CD8-positive, alpha-beta memory T cell (primary cell): Measurements from ENCODE around the gene MYH9. TPM values are rescaled to one million over a fixed set of nuclear protein-coding genes. Genes with fewer than 3 reads are reported as not detected.
"Not testable (repeated sequence)": the region's sequence is repeated elsewhere in the genome, so short reads cannot be mapped to it uniquely, and the experiment has no call there.

Experiments used
- CTCF ChIA-PET: fragments of 350-600 bp; sonication (Branson Sonifier 250); formaldehyde crosslinking; loops from one replicate; lab custom pipeline; 2021; ENCODE audit warnings: antibody characterized with exemption; lab: Charles Lee
- POLR2A ChIA-PET: fragments of 350-600 bp; sonication (Branson Sonifier 250); formaldehyde crosslinking; loops from one replicate; lab custom pipeline; 2021; ENCODE audit warnings: antibody characterized with exemption; lab: Charles Lee
- DNase-seq, 5 donors: peaks; one replicate each; pipeline versions ENCODE4 v3.0.0 to v3.0.0-alpha.2; 2020 to 2022; ENCODE audit warnings: mixed read lengths in 1 of 5
- H3K27ac ChIP-seq: one replicate; pipeline ENCODE4 v1.7.0; 2013; ENCODE audit warnings: low read depth, mild to moderate bottlenecking, low read length, moderate library complexity
- H3K27me3 ChIP-seq: 2 replicates; pipeline ENCODE4 v1.7.0; 2013; ENCODE audit warnings: low read length, mild to moderate bottlenecking; ENCODE audit not compliant: insufficient read depth, poor library complexity, severe bottlenecking
- H3K36me3 ChIP-seq: 2 replicates; pipeline ENCODE4 v1.7.0; 2013; ENCODE audit warnings: mild to moderate bottlenecking, low read length, moderate library complexity; ENCODE audit not compliant: insufficient read depth
- H3K4me1 ChIP-seq: 2 replicates; pipeline ENCODE4 v1.7.0; 2013; ENCODE audit warnings: mild to moderate bottlenecking, low read length, moderate library complexity; ENCODE audit not compliant: insufficient read depth
- H3K4me3 ChIP-seq: 2 replicates; pipeline ENCODE4 v1.7.0; 2013; ENCODE audit warnings: mild to moderate bottlenecking, low read length
- H3K9me3 ChIP-seq: 2 replicates; pipeline ENCODE4 v1.7.0; 2013; ENCODE audit warnings: mild to moderate bottlenecking, low read length
- H3K27ac Mint-ChIP-seq, 8 donors: one replicate each; pipeline ENCODE4 v1.8.0; 2020 to 2021; ENCODE audit warnings: mixed read lengths in 8 of 8, mild to moderate bottlenecking in 6 of 8, inconsistent platforms in 3 of 8, moderate library complexity in 3 of 8
- H3K27me3 Mint-ChIP-seq, 2 donors: one replicate each; pipeline ENCODE4 v1.8.0; 2020 to 2021; ENCODE audit warnings: mixed read lengths in 2 of 2, mild to moderate bottlenecking in 1 of 2, moderate library complexity in 1 of 2
- H3K36me3 Mint-ChIP-seq, 3 donors: one replicate each; pipeline ENCODE4 v1.8.0; 2020 to 2021; ENCODE audit warnings: mixed read lengths in 3 of 3, inconsistent platforms in 1 of 3, mild to moderate bottlenecking in 1 of 3
- H3K4me1 Mint-ChIP-seq, 3 donors: one replicate each; pipeline ENCODE4 v1.8.0; 2020 to 2021; ENCODE audit warnings: mixed read lengths in 3 of 3, inconsistent platforms in 1 of 3, mild to moderate bottlenecking in 1 of 3
- H3K4me3 Mint-ChIP-seq, 7 donors: one replicate each; pipeline ENCODE4 v1.8.0; 2020 to 2021; ENCODE audit warnings: mixed read lengths in 7 of 7, mild to moderate bottlenecking in 6 of 7, moderate library complexity in 4 of 7, inconsistent platforms in 2 of 7
- H3K9me3 Mint-ChIP-seq, 5 donors: one replicate each; pipeline ENCODE4 v1.8.0; 2020 to 2022; ENCODE audit warnings: mixed read lengths in 5 of 5, mild to moderate bottlenecking in 3 of 5, moderate library complexity in 2 of 5, inconsistent platforms in 1 of 5
- polyA plus RNA-seq: library from polyadenylated mRNA; unstranded; fragments of 300-500 nt; fragmentation: Illumina TruSeq; gene quantifications from one replicate; pipeline ENCODE4 v1.2.3, GENCODE V29; 2021
- total RNA-seq, 2 experiments: library from RNA; stranded (reverse); gene quantifications; one replicate each; pipeline ENCODE4 v1.2.3, GENCODE V29; 2021

MYH9 gene
- total and polyA plus RNA-seq, 3 experiments from 2014 or later = 425 to 684 (median 680) TPM

DNA sequence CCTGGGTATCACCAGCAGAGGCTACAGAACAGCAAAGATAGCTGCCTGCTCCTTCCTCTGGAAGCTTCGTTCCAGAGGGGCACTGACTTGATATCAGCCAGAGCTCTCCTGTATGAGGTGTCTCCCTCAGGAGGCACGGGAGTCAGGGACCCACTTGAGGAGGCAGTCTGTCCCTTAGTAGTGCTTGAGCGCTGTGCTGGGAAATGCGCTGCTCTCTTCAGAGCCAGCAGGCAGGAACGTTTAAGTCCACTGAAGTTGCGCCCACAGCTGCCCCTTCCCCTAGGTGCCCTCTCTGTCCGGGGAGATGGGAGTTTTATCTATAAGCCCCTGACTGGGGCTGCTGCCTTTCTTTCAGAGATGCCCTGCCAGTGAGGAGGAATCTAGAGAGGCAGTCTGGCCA is 116.5 kb downstream of the MYH9 start:
- not testable (repeated sequence) for DNase-seq

DNA sequence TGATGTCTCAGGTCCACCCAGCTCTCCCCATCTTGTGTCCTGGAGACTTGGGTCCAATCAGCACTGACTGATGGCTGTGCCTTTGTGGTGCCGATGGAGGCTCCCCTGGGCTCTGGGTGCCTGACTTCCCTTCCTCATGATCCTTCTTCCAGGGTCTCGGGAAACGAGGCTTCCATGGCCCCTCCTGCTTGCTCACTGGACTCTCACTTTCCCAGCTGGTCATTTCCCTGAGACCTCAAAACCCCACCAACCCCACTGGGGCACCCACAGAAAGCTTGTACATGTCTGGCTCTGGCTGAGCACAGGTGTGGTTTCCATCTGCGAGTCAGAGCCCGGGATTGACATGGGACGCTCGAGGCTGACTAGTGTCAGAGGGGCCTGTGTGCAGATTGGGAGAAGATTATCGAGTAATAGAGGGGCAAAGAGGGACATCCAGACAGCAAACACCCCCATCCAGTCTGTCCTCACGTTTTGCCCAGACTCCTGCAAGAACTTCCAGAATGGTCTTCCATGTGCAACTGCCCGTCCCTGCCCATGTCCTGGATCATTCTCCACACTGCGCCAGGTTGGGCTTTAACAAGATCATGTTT is 119.8 kb downstream of the MYH9 start:
- Histone ChIP-seq H3K36me3 (peaks cover 5% of the 10 kb centered on the region), H3K4me3 (no peak overlapping the region), H3K27me3 (no peaks in the 10 kb centered on the region), H3K4me1 (no peaks in the 10 kb centered on the region), H3K27ac (no peak overlapping the region), H3K9me3 (no peaks in the 10 kb centered on the region)
- peaks cover 0 to 5% of the 10 kb centered on the region in 2 donors for H3K27me3 Mint-ChIP-seq
- ChIA-PET POLR2A (no interaction called here), CTCF (interaction anchor here (4.2 kb wide), 1 partner anchor 9 kb away, joined by 16 read pairs; no protein-coding TSS in a partner anchor)
- no peak for DNase-seq
- H3K27ac Mint-ChIP-seq = peak overlapping the region in 2 of 8 donors; percentile 37 to 61
- peaks cover 0 to 48% (median 10%) of the 10 kb centered on the region in 3 donors for H3K36me3 Mint-ChIP-seq
- H3K4me1 Mint-ChIP-seq = peaks cover 0 to 4% (median 0%) of the 10 kb centered on the region in 3 donors
- no peaks in the 10 kb centered on the region for H3K9me3 Mint-ChIP-seq
- H3K4me3 Mint-ChIP-seq = no peak overlapping the region

More for the DNA sequence above, 116.5 kb downstream of the MYH9 start:
- H3K9me3 ChIP-seq, H3K4me1 Mint-ChIP-seq, H3K4me3 Mint-ChIP-seq, H3K4me3 ChIP-seq, H3K36me3 ChIP-seq, H3K4me1 ChIP-seq, H3K9me3 Mint-ChIP-seq, H3K27me3 ChIP-seq, H3K27me3 Mint-ChIP-seq, H3K27ac ChIP-seq, H3K27ac Mint-ChIP-seq, CTCF ChIA-PET: not testable (repeated sequence)
- POLR2A ChIA-PET = interaction anchor here (0.6 kb wide), 1 partner anchor 221 kb away, joined by 16 read pairs; no protein-coding TSS in a partner anchor
- peaks cover 0 to 18% (median 0%) of the 10 kb centered on the region in 3 donors for H3K36me3 Mint-ChIP-seq

DNA sequence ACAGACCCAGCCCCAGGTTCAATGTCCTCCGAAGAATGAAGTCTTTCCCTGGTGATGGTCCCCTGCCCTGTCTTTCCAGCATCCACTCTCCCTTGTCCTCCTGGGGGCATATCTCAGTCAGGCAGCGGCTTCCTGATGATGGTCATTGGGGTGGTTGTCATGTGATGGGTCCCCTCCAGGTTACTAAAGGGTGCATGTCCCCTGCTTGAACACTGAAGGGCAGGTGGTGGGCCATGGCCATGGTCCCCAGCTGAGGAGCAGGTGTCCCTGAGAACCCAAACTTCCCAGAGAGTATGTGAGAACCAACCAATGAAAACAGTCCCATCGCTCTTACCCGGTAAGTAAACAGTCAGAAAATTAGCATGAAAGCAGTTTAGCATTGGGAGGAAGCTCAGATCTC is 120.7 kb downstream of the MYH9 start:
- peaks cover 10% of the 10 kb centered on the region for H3K36me3 ChIP-seq
- Mint-ChIP-seq H3K9me3 (no peaks in the 10 kb centered on the region), H3K4me1 (peaks cover 0 to 4% (median 0%) of the 10 kb centered on the region in 3 donors), H3K27me3 (peaks cover 0 to 4% of the 10 kb centered on the region in 2 donors), H3K36me3 (peaks cover 0 to 58% (median 10%) of the 10 kb centered on the region in 3 donors), H3K4me3 (no peak overlapping the region), H3K27ac (no peak overlapping the region)
- no peaks in the 10 kb centered on the region for H3K4me1 ChIP-seq
- no peaks in the 10 kb centered on the region for H3K9me3 ChIP-seq
- ChIA-PET CTCF (interaction anchor here (4.2 kb wide), 1 partner anchor 10 kb away, joined by 16 read pairs; no protein-coding TSS in a partner anchor), POLR2A (interaction anchor here (0.7 kb wide), 1 partner anchor 14 kb away, joined by 7 read pairs; no protein-coding TSS in a partner anchor)
- H3K27ac ChIP-seq = no peak overlapping the region
- H3K27me3 ChIP-seq = no peaks in the 10 kb centered on the region
- DNase-seq = no peak
- H3K4me3 ChIP-seq = no peak overlapping the region

DNA sequence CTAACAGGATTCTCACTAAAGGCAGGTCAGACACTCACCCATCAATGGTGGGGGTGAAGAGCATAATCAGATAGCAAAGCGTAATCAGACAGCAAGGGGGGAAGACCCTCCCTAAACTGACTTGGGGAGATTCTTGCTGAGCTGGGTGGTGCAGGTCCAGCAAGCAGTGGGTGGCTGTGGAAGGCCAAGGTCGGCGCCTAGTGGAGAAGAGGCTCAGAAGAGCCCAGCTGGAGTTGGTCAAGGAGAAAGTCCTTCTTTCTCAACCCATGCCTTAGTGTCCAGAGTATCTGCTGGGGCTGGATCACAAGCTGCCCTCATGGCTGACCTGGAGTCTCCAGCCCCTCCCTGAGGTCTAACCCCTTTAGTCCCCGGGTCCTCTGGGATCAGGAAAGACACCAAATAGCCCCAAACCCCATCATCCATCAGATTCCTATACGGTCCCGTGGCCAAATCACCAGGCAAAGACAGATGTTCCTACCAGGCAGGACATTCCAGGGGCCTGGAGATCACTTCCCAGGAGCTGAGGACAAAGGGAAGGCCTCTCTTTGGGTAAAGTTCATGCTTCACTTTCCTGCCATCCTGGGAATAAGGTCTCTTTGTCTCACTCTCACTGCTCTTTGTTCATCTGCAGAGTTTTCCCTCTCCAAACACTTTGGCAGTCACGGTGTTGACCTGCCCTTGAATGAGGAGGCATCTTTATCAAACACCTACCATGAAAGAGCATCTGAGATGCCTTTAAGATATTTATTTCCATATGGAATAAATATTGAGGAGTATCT is 123.7 kb downstream of the MYH9 start:
- CTCF ChIA-PET = interaction anchor here (1.6 to 4.2 kb wide), 2 partner anchors 13 to 24 kb away, joined by 3 to 16 read pairs; no protein-coding TSS in a partner anchor
- H3K27me3 Mint-ChIP-seq, H3K27me3 ChIP-seq, H3K27ac ChIP-seq, DNase-seq, H3K4me3 ChIP-seq, H3K4me1 ChIP-seq, H3K9me3 Mint-ChIP-seq, H3K9me3 ChIP-seq, POLR2A ChIA-PET, H3K4me3 Mint-ChIP-seq: not testable (repeated sequence)
- peak overlapping the region in 1 of 8 donors; percentile 38 for H3K27ac Mint-ChIP-seq
- H3K36me3 ChIP-seq = peaks cover 29% of the 10 kb centered on the region
- H3K4me1 Mint-ChIP-seq = peaks cover 6 to 12% (median 10%) of the 10 kb centered on the region in 3 donors
- H3K36me3 Mint-ChIP-seq = peaks cover 4 to 87% (median 15%) of the 10 kb centered on the region in 3 donors

DNA sequence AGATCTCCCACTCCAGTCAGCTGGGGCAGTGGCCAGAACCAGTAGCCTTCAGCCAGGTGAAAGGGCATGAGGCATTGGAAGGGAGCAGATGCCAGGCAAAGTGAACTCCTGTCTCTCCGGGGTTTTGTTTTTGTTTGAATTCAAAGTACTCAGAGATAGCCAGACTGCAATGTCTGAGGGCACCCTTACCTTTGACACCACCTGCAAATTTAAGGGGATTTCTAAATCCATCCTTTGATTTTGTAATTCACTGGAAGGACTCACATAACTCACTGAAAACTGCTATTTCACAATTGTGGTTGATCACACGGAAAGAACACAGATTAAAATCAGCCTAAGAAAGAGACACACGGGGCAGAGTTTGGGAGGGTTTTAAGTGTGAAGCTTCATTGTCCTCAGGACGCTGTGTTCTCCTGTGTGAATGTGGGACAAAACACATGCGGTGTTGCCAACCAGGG is 124.5 kb downstream of the MYH9 start:
- Mint-ChIP-seq H3K36me3 (peaks cover 4 to 92% (median 15%) of the 10 kb centered on the region in 3 donors), H3K27ac (peak overlapping the region in 1 of 8 donors; percentile 21), H3K4me1 (peaks cover 15 to 21% (median 18%) of the 10 kb centered on the region in 3 donors)
- H3K4me3 ChIP-seq, H3K27me3 Mint-ChIP-seq, H3K9me3 Mint-ChIP-seq, H3K4me3 Mint-ChIP-seq, CTCF ChIA-PET, DNase-seq, H3K27ac ChIP-seq, H3K27me3 ChIP-seq, H3K9me3 ChIP-seq, POLR2A ChIA-PET: not testable (repeated sequence)
- Histone ChIP-seq H3K4me1 (peaks cover 13% of the 10 kb centered on the region), H3K36me3 (peaks cover 31% of the 10 kb centered on the region)

DNA sequence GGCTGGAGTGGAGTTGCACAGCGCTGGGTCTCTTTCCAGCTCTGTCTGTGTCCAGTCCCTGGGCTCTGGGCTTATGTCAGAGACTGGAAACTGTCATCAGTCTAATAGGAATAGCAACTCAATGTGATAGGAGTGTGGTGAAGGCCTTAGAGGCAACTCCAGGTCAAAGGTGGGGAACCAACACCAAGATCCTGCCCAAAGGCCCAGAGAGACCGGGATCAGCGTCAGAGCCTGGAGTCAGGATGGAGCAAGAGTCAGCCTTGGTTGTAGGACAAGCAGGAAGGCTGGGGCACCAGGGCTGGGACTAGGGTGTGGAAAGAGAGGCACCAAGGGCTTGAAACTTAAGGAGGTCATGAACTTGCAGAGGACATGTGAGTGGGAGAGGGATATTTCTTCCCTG is 125.5 kb downstream of the MYH9 start:
- Mint-ChIP-seq H3K36me3 (peaks cover 4 to 93% (median 15%) of the 10 kb centered on the region in 3 donors), H3K4me1 (peaks cover 21 to 27% (median 25%) of the 10 kb centered on the region in 3 donors), H3K27ac (peak overlapping the region in 2 of 8 donors; percentile 44 to 77)
- H3K4me3 ChIP-seq, H3K4me3 Mint-ChIP-seq, DNase-seq, H3K9me3 Mint-ChIP-seq, H3K9me3 ChIP-seq, H3K27me3 ChIP-seq, H3K27me3 Mint-ChIP-seq, H3K27ac ChIP-seq, POLR2A ChIA-PET: not testable (repeated sequence)
- CTCF ChIA-PET = interaction anchor here (1.3 kb wide), 1 partner anchor 16 kb away, joined by 4 read pairs; no protein-coding TSS in a partner anchor
- Histone ChIP-seq H3K4me1 (peaks cover 18% of the 10 kb centered on the region), H3K36me3 (peaks cover 31% of the 10 kb centered on the region)

DNA sequence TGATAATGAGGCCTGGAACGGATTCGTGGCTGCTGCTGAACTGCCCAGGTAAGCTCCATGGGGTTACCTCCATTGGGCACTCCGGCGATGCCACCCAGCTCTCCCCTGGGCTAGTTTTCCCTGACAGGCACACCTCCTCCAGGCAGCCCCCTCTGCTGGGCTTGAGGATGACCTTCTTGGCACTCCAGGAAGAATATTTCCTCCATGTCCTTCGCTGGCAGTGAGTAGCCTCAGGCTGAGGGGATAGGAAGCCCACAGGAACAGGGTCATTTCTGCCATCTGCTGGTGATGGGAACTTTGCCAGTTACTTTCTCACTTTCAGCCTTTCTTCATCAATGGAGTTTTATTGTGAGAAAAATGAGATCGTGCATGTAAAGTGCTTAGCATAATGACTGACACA is 126.1 kb downstream of the MYH9 start:
- H3K4me3 Mint-ChIP-seq, H3K27me3 Mint-ChIP-seq, H3K4me3 ChIP-seq, H3K27me3 ChIP-seq, POLR2A ChIA-PET, DNase-seq, H3K9me3 ChIP-seq, H3K27ac ChIP-seq, H3K9me3 Mint-ChIP-seq: not testable (repeated sequence)
- Mint-ChIP-seq H3K27ac (peak overlapping the region in 1 of 8 donors; percentile 44), H3K4me1 (peaks cover 27 to 32% (median 31%) of the 10 kb centered on the region in 3 donors), H3K36me3 (peaks cover 4 to 94% (median 17%) of the 10 kb centered on the region in 3 donors)
- CTCF ChIA-PET = interaction anchor here (0.7 to 1.3 kb wide), 2 partner anchors 16 to 22 kb away, joined by 3 to 4 read pairs; partner anchors contain the start of gene APOL2
- H3K36me3 ChIP-seq = peaks cover 33% of the 10 kb centered on the region
- H3K4me1 ChIP-seq = peaks cover 22% of the 10 kb centered on the region
